Left forelimb (tissue), 1 donor: Measurements from ENCODE around the gene HOXA3.

ENCODE experiments used
- DNase-seq: peaks from one replicate; pipeline ENCODE4 v3.0.0-alpha.2; 2018; ENCODE audit warnings: low spot score

HOXA3 gene

GRCh38 chr7:27103489-27104226 is 48.7 kb downstream of the HOXA3 start:
- no peak for DNase-seq

DNA sequence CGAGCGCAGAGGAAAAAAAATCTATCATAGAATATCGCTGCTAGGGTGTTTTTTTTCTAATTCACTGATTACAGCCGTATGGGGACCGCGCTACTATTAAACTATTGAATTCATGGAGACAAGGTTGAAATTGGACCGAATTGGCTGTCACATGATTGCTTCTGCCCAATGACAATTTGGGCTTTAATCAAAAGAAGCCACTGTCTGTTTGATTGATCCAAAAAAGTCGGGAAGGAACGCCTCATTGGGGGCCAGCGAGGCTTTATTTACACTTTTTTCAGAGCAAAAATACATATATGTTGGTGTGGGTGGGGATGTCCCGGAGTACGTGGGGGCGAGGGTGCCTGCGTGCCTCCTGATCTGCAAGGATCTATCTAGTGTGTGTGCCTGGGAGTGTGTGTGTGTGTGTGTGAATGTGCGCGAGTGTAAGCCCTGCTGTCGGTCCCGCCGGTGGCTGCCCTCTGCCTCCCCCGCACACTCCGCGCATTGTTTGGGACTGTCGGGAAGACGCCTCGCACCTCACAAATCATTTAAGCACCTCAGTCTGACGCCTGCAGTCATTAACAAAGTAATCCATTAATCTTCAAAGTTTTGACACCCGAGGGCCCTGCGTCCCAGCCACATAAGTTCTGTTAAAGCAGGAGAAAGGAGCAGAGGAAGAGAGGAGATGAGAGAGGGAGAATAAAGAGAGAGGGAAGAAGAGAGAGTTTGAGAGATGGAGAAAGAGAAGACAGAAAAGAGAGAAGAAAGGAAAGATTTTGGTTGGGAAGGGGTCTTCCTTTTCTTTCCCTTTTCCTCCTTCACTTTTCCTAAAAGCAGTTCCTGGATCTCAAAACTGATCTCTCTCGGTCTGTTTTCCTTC is 49.6 kb downstream of the HOXA3 start, which contains the start of gene HOXA2:
Gene HOXA2 (minus strand): TSS at position 103 of the 862 bp plus-strand sequence. CDS start 183 bp downstream, outside the sequence.
- DNase-seq = no peak

DNA sequence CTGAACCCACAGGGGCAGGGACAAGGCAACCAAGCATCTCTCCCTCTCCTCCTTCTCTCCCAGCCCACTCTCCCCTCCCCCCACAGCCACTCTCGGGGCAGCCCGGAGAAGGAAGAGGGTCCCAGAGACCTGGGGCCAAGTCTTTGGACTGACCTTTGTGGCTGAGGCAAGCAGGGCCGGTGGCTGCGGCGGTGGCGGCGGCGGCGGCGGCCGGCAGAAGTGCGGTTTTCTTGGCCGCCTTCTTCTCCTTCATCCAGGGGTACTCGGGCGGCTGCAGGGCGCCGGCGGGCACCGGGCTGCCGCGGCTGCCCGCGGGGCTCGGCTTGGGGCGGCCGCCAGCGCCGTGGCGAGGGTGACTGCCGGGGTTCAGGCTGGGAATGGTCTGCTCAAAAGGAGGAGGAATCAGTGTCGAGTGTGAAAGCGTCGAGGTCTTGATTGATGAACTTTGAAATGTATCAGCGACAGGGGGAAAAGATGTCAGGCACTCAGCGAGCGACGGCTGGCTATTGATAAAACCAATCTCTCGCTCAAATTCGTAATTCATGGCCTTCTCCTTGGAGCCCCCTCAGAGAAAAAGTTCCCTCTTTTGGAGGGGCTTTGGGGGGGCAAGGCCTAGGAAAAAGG is 50.3 kb downstream of the HOXA3 start:
- no peak for DNase-seq

DNA sequence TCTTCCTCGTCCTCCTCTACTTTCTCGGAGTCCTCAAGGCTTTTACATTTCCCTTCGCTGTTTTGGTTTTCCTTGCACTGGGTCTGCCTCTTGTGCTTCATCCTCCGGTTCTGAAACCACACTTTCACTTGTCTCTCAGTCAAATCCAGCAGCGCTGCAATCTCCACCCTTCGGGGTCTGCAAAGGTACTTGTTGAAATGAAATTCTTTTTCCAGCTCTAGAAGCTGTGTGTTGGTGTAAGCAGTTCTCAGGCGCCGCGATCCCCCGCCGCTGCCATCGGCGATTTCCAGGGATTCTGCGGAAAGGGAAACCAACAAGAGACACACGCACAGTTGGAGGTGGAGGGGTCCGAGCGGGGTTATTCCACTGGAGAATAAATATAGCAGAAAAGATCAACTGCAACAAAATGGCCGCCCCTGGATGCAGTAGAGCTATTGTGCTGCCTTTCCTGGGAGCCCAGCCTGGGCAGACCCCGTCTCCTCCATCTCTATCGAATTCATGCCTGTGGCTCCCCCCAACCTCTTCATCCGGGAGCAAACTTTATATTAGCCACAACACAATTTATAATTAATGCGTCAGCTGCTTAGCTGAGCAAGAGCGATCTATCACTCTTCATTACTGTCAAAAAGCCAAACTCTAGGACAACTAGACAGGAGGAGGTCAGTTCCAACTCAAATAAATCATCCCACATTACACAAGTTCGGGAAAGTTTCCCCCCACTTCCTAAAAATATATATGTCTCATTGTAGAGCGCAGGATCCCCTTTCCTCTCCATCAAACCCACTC is 51.0 kb downstream of the HOXA3 start:
- DNase-seq = no peak

GRCh38 chr7:27100694-27101170 is 51.7 kb downstream of the HOXA3 start:
- no peak for DNase-seq

- DNase-seq = no peak
Measured at GRCh38 chr7:27099453-27100370, 52.7 kb downstream of the HOXA3 start.

DNA sequence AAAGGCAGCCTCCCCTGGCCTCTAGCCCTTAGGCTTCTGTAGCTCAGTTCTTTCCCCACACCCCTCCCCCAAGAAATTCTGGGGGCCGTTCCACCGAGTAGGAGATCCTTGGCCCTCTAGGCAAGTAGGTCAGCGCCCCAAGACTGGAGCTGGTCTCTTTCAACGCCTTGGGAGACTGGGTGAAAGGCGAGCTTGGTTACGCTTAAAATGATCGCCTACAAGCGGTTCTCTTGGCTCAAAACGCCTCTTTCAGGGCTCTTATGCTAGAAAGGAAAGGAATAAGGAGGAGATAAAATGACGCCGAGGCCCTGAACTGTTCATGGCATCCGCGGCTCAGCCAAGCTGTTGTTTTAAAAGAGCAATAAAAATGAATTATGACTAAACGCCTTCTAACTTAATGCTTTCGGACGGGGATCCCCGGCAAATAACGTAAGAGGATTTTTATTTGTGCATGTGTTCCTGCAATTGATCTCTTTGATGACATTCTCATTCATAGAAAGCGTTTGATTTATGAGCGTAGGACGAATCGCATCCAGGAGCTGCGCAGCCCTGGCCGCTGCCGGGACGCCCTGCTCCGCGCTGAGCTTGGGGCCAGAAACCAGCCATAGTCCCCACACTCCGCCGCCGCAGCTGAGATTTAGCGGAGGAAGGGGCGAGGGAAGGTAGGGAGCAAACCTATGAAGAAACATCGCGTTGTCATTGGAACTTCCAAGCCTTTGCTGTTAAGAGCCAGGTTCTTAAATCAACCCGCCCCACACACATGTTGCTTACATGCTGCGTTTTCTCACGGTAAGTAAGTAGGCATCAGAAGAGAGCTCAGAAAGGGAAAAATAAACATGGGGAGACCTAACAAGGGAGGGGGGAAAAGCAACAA is 53.6 kb downstream of the HOXA3 start:
- DNase-seq = no peak

GRCh38 chr7:27097686-27098577 is 54.5 kb downstream of the HOXA3 start:
- no peak for DNase-seq

- DNase-seq = no peak
Measured at GRCh38 chr7:27096768-27097514, 55.4 kb downstream of the HOXA3 start.

GRCh38 chr7:27095897-27096767 is 56.3 kb downstream of the HOXA3 start, which contains the start of gene HOXA1:
Gene HOXA1, minus strand, starts transcription at chr7:27096000. Its CDS starts 88 bp downstream, at chr7:27095912.
- no peak for DNase-seq

DNA sequence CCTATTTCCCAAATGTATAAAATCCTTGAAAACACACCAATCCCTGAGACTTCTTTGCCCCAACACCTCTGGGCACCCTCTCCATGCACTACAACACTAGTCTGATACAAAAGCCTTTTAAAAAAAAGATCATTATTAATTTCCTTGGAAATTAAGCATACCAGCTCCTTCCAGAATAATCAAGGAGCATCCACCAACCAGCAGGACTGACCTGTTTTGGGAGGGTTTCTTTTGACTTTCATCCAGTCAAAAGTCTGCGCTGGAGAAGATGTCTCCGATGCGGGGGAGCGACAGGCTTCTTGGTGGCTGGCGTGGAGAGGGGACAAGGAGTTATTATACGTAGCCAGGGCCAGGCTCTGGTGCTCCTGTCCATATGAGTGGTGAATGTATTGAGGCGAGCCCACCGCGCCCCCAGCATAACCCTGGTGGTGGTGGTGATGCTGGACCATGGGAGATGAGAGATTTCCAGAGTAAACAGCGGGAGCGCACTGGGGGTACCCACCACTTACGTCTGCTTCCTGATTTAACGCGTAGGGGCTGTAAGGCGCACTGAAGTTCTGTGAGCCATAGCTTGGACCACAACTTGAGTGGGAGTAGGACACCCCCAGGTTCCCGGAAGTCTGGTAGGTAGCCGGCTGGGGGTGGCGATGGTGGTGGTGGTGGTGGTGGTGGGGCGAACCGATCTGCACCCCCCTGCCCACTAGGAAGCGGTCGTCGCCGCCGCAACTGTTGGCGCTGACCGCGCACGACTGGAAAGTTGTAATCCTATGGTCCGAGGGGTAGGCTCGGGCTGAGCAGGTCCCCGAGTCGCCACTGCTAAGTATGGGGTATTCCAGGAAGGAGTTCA is 57.1 kb downstream of the HOXA3 start:
- DNase-seq = no peak

DNA sequence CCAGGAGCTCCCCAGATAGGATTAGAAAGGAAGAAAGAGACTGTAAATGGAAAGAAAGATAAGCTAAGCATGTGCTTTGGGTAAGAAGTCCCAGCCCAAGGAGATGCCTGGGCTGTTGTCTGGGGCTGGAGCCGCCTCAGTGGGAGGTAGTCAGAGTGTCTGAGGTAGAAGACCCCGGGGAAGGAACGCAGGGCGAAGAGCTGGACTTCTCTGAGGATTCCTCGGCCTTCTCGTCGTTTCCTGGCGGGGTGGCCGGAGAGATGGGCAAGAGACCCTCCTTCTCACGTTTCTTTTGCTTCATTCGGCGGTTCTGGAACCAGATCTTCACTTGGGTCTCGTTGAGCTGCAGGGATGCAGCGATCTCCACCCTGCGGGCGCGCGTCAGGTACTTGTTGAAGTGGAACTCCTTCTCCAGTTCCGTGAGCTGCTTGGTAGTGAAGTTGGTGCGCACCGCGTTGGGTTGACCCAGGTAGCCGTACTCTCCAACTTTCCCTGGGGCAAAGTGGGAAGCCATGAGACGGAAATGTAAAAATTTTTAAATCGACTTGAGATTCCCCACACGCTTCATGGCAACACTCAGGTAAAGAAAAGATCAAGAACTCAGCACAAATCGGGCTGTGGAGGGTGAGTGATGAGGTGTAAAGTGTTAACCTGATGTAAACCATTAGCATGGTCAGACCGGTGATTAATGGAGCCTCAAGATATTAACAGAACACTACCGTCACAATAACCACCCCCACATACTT is 57.9 kb downstream of the HOXA3 start:
- no peak for DNase-seq

DNA sequence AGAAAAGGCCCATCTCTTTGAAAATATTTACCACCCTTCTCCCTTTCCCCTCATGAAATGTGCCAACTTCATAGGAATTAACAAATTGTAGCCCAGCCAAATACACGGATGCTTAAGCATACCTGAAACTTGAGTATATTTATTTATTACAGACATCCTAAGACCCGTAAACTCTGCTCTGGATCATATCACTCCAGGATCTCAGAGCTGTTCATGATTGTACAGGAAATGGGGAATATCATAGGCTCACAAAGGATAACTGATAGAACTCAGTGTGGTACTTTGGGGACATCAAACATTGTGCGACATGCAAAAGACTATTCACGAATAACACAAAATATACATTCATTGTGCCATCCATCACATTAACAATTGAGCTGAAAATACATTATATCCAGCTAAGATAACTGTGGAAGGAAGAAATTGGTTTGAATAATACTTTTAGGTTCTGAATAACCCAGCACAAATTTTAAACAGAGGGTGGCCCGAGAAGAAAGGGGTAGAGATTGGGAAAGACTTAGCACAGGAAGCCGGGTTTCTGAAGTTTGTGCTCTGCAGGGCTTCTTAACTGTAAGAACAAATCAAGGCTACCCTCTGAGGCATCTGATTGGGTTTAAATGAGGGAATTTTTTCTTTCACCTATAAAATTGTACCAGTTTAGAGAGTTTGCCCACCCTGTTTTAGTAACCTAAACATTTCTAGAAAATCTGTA is 59.0 kb downstream of the HOXA3 start:
- DNase-seq = no peak

DNA sequence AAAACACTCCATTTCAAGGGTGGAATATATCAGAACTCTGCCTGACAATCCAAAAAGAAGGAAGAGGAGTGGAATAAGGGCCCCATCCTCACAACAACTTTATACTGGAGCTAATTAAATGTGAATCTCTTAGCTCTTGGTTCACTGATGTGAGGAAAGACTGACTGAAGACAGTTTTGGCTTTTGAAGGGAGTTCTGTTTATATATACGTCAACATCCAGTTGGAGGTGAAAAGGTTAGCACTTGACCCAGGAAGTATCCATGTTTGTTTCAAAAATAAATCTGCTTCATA is 59.6 kb downstream of the HOXA3 start:
- DNase-seq = no peak
